NCI-H446 treated with DMSO at 0.1 percent for 48 hours (cell line): Measurements from ENCODE around the gene EBP.

Experiments
- DNase-seq: peaks from one replicate; lab custom pipeline; 2025; lab: John Stamatoyannopoulos, UW

Gene EBP

GRCh38 chrX:48521353-48522243 lies at the start of gene EBP:
TSS of gene EBP (plus strand) at chrX:48521808. CDS start at chrX:48523772, 1,964 bp downstream.
- peak; percentile 86 for DNase-seq

DNA sequence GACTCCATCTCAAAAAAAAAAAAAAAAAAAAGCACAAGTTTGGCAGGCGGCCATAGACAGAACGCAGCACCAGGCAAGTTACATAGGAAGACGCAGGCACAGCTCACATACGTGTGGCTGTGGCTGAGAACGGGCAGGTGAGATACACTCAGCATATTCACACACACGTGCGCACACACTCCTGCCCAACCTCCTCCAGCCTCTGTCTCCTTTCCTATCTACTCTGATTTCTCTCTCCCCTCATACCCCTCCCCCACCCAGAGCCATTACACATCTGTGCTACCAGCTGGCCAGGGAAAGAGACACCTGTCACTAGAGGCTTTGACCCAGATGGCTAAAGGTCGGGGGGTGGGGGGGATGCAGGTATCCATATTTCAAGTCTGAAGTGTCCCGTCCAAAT lies 49.4 kb upstream of the EBP start:
- DNase-seq = no peak

- DNase-seq = no peak
These were observed 48.5 kb upstream of the EBP start for GRCh38 chrX:48472851-48473703.

DNA sequence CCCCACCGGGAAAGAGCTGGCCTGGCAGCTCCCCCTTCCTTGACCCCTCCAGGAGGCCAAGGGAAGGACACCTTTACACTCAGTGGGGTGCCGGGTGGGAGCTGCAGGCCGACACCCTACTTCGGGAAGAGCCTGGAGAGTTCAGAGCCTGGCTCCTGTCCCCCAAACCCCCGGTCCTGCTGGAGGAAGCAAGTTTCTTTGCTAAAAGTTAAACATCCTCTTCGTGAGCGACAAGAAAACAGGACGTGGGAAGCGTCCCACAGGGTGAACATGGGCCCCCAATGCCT lies 48.0 kb upstream of the EBP start:
- DNase-seq = no peak

DNA sequence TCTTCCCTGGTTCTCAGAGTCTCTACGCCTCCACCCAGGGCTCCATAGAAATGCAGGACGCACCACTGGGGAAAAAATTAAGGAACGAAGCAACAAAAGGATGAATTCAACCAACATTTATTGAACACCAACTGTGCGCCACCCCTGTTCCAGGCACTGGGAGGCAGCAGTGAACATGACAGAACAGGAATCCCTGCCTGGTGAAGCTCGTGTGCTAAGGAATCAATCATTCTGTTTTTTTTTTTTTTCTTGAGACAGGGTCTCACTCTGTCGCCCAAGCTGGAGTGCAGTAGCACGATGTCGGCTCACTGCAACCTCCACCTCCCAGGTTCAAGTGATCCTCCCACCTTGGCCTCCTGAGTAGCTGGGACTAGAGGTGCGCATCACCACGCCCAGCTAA lies 47.5 kb upstream of the EBP start:
- no peak for DNase-seq

GRCh38 chrX:48474581-48474980 lies 47.0 kb upstream of the EBP start:
- no peak for DNase-seq

DNA sequence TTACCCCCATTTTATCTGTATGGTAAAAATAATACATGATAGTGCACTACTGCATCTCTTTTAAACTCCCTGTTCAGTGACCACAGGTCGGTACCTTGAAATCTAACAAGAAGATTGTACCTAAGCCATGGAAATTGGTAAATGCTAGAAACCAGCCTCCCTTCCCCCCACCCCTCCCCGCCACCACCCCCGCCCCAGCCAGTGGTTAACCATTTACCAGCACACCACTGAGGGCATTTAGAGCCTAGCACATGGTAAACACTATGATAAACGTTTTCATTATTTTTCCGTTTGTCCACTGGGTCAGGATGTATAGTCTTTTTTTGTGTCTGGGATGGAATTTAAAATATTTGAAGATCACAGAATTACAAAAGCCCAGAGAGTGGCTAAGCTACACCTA lies 46.3 kb upstream of the EBP start:
- DNase-seq = no peak

GRCh38 chrX:48475774-48476577 lies 45.6 kb upstream of the EBP start, which contains the start of gene FTSJ1:
TSS of gene FTSJ1 (plus strand) at chrX:48476199. CDS start at chrX:48478048, 1,849 bp downstream.
- DNase-seq = peak; percentile 88

DNA sequence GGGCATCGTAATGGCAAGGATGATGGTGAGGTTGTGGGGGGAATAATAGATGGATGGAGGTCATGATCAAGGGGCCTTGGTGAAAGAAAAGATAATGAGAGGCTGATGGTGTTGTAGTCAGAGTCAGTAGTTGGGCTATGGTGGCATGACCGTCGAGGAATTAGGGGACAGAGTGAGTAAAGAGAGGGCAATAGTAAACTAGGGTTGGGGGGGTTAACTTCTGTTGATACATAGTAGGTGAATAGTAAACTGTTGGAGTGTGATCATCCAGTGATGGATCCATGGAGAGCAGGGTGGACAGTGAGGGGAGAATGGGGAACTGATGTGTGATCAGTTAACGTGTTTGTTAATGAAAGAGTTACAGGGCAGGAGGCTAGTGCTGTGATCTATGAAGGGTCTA lies 44.7 kb upstream of the EBP start:
- DNase-seq = no peak

DNA sequence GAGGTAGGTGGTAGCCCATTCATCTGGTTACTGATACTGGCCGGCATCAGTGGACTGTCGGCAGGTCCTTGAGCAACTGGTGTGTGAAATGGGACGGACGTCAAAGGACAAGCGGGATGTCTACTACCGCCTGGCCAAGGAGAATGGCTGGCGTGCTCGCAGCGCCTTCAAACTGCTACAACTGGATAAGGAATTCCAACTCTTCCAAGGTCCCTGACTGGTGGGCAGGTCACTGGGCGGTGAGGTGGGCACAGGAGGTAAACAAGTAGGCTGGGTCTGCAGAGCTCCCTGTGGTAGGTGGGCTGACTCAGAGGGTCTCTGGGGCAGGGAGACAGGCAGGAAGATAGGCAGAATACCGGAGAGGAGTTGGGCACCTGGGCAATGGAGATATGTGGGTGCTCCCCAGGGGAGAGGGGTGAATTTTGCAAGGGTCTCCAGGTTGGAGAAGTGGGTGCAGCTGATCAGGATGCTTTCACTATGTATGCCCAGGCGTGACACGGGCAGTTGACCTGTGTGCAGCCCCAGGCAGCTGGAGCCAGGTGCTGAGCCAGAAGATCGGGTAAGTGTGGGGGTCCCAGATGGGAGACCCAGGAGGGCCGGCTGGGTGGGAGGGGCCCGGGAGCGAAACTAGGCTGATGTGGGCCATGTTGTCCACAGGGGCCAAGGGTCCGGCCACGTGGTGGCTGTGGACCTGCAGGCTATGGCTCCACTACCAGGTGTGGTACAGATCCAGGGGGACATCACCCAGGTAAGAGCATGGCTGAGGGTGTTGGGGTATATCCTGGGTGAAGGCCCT lies 43.5 kb upstream of the EBP start:
- DNase-seq = no peak

- DNase-seq = no peak
These were observed 42.8 kb upstream of the EBP start for GRCh38 chrX:48478806-48479205.

DNA sequence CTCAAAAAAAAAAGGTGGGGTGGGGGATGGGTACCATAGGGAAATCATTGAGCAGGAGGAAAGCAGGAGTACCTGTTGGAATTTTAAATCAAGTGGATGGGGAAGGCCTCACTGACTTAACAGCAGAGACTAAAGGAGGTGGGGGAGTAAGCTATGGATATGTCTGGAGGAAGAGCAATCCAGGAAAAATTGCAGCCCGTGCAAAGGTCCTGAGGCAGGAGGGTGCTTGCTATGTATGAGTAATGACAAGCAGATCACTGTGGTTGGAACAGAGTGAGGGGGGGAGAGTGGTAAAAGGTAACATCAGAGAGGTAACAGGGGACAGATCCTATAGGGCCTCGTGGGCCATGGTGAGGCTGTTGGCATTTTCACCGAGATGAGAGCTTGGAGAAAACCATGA lies 41.5 kb upstream of the EBP start:
- no peak for DNase-seq

GRCh38 chrX:48480583-48480982 lies 41.0 kb upstream of the EBP start:
- no peak for DNase-seq

DNA sequence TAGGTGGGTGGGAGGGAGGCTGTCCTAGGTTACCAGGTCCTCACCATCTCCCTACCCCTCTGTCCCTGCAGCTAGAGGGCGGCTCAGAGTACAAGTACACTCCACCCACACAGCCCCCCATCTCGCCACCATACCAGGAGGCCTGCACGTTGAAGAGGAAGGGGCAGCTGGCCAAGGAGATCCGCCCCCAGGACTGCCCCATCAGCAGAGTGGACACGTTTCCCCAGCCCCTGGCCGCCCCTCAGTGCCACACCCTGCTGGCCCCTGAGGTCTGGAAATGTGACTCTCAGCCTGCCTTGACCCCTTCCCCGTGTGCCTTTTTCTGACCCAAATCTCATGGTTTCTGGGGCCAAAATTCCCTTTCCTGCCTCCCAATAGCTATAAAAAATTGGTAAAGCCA lies 39.1 kb upstream of the EBP start:
- DNase-seq = no peak

GRCh38 chrX:48487362-48487798 lies 34.2 kb upstream of the EBP start:
- no peak for DNase-seq

DNA sequence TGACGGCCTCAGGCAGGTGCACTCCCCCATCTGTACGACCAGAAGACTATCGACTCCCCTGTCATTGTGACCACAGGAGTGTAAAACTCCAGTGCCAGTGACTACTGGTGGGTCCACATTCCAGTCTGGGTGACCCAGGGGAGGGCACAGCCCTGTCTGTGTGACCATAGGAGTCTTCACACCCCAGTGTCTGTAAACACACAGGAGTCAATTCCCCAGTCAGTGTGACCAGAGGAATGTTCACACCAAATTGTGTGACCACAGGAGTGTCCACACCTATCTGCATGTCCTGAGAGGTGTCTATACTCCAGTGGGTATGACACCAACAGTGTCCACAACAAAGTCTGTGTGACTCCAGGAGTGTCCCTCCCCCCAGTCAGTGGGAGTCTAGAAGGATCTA lies 33.6 kb upstream of the EBP start:
- DNase-seq = no peak

GRCh38 chrX:48489296-48489695 lies 32.3 kb upstream of the EBP start:
- DNase-seq = no peak

DNA sequence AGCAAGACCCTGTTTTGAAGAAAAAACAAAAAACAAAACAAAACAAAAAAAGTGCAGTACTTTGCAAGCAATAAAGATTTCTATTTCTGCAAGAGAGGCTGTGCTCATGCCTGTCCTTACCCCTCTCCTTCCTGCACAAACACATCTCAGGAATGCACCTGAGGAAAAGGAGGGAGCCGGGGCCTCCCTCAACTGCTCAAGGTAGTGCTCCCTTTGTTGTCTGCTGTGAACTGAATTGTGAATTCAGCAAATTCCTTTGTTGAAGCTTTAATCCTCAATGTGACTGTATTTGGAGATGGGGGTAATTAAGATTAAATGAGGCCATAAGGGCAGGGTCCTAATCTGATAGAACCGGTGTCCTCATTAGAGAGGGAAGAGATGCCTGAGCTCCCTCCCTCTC lies 31.7 kb upstream of the EBP start:
- no peak for DNase-seq

DNA sequence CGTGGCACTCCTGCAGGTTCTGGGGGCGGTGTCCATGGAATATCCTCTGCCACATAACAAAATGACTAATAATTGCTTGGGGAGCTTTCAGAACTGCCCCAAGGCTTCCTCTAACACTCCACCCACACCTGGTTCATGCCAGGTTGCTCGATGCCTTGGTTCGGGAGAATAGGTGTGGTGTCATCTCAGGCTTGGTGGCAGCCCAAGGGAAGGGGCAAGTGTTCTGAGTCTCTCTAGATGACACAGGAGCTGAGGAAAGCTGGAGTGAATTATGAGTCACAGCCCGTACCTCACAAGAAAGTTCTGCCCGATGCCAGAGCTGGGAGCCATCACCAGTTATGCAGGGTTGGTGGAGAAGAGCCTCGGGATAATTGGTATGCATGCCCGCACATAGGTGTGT lies 30.9 kb upstream of the EBP start:
- DNase-seq = no peak

DNA sequence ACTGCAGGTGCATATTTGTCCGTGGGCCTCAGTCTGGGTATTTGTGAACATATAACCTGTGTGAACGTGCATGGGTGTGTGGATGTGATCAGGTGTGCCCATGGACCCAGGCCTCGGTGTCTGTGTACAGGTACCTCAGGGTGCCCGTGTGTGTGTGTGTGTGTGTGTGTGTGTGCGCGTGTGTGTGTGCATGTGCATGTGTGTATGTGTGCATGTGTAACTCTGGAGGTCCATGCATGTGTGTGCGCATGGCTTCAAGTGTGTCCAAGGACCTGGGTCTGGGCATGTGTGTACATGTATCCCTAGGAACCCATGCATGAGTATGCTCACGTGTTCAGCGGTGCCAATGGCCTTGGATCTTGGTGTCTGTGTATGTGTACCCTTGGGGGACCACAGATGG lies 29.8 kb upstream of the EBP start:
- DNase-seq = no peak

DNA sequence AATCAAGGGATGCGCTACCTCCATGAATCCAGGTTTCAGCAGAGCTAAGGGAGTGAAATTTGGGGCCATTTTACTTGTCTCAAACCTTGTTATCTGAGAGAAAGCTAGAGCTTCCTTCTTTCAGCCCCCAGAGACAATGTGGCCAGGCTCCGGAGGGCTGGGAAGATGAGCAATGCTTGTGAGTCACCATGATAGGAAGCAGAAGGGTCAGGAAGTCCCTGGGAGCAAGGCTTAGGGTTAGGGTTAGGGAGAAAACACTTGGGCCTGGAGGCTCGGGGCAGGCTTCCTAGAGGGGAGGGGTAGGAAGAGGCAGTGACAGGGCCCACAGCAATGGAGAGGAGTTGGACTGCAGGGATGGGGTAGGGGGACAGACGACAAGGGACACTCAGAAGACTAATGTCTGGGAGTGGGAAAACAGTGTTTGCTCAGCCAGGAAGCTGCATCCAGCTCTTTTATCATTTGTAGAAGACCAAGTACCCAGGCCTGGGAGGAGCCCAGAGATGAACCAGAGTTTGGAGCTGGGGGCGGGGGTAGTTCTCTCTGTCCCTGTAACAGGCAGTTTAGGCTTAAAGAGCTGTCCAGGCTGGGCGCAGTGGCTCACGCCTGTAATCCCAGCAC lies 29.2 kb upstream of the EBP start:
- DNase-seq = no peak
